Measurements from ENCODE around the gene WNT10A. TPM values are rescaled to one million over a fixed set of nuclear protein-coding genes. Genes with fewer than 3 reads are reported as not detected.

The WNT10A gene
- total RNA-seq, 1 experiment from 2014 or later, result 1.5 TPM

DNA sequence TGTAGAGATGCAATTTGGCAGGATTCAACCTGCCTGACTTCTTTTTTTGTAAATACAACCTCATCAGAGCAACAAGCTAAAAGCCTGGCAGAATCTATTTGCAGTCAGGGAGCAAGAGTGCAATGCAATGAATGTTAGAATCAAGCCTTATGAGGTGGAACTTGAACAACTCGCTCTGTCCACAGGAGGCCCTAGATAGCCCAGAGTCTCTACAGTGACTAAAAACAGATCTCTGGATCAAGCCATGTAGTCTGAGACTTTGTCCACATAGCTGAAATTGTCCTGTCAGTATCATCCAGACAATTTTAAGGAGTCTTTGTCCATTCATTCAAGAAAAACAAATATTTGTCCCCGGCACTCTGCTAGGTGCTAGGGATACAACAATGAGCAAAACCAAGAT, 46.8 kb downstream of the WNT10A start:
- no peak for ATAC-seq
- H3K4me1 ChIP-seq (ENCODE audit: control insufficient read depth in 1 of 2, insufficient read depth in 2 of 2, low read length in 2 of 2), result no peaks in the 10 kb centered on the region
- H3K79me2 ChIP-seq (ENCODE audit: insufficient read depth, low read length), result no peaks in the 10 kb centered on the region
- DNase-seq (ENCODE audit: low read depth, low spot score), result no peak
- no peak for TF ChIP-seq ZNF274 (IDR thresholded peaks at IDR 0.05; ENCODE audit: low read depth, low read length)
- no peak for TF ChIP-seq EZH2 (IDR thresholded peaks at IDR 0.05)
- CTCF ChIA-PET, result no interaction called here
- no peaks in the 10 kb centered on the region for H3K36me3 ChIP-seq (ENCODE audit: control insufficient read depth in 1 of 2, insufficient read depth in 2 of 2, low read length in 2 of 2)
- intact Hi-C loops (cut with micrococcal nuclease), result no loop called here
- POLR2A ChIA-PET, result no interaction called here
- no TSS peak for BruUV-seq (replicated peaks)
- H3K27ac ChIP-seq (ENCODE audit: low read depth, low read length), result no peak overlapping the region
- no peak overlapping the region for H3K4me2 ChIP-seq (ENCODE audit: low read length)
- RAD21 ChIA-PET (ENCODE audit: low non-redundant PET in 1 of 2, low total read pairs in 2 of 2, uncharacterized antibody in 2 of 2, unreplicated experiment in 2 of 2), result no interaction called here
- H3K9me3 ChIP-seq (ENCODE audit: control insufficient read depth in 1 of 2, insufficient read depth in 1 of 2, low read depth in 1 of 2, low read length in 2 of 2), result no peaks in the 10 kb centered on the region
- H3K9ac ChIP-seq (ENCODE audit: low read length), result no peak overlapping the region
- no peaks in the 10 kb centered on the region for H3K27me3 ChIP-seq (ENCODE audit: insufficient read depth, low read length)
- no peak overlapping the region for H3K4me3 ChIP-seq (replicated peaks in 1 of 2; ENCODE audit: low read depth in 1 of 2, low read length in 2 of 2)
- no peaks in the 10 kb centered on the region for H3K9me2 ChIP-seq (ENCODE audit: insufficient read depth)
- no peaks in the 10 kb centered on the region for H4K20me1 ChIP-seq (ENCODE audit: insufficient read depth)
- no peak overlapping the region for H2AFZ ChIP-seq (ENCODE audit: low read depth, low read length, poor library complexity, severe bottlenecking)

DNA sequence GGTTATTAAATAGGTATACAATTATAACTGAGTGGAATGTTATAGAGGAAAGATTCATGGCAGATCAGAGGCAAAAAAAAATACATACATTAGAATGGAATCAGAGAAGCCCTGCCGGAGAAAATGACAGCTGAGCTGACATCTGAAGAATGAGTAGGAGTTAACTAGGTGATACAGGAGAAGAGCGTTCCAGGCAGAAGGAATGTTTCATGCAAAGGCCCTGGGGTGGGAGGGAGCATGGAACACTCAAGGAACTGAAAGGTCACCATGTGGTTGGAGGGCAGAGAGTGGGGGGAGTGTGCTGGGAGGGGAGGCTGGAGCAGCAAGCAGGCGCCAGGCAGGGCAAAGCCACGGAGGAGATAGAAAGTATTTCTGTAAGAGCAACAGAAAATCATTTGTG, 47.2 kb downstream of the WNT10A start:
- Histone ChIP-seq H2AFZ (ENCODE audit: low read depth, low read length, poor library complexity, severe bottlenecking) (no peak overlapping the region), H3K36me3 (ENCODE audit: control insufficient read depth in 1 of 2, insufficient read depth in 2 of 2, low read length in 2 of 2) (no peaks in the 10 kb centered on the region), H3K4me2 (ENCODE audit: low read length) (no peak overlapping the region), H3K4me3 (replicated peaks in 1 of 2; ENCODE audit: low read depth in 1 of 2, low read length in 2 of 2) (no peak overlapping the region), H3K9ac (ENCODE audit: low read length) (no peak overlapping the region), H4K20me1 (ENCODE audit: insufficient read depth) (no peaks in the 10 kb centered on the region), H3K27me3 (ENCODE audit: insufficient read depth, low read length) (no peaks in the 10 kb centered on the region), H3K4me1 (ENCODE audit: control insufficient read depth in 1 of 2, insufficient read depth in 2 of 2, low read length in 2 of 2) (no peaks in the 10 kb centered on the region), H3K79me2 (ENCODE audit: insufficient read depth, low read length) (no peaks in the 10 kb centered on the region), H3K27ac (ENCODE audit: low read depth, low read length) (no peak overlapping the region), H3K9me3 (ENCODE audit: control insufficient read depth in 1 of 2, insufficient read depth in 1 of 2, low read depth in 1 of 2, low read length in 2 of 2) (no peaks in the 10 kb centered on the region), H3K9me2 (ENCODE audit: insufficient read depth) (no peaks in the 10 kb centered on the region)
- DNase-seq (ENCODE audit: low read depth, low spot score) (no peak), ATAC-seq (no peak)
- RAD21 ChIA-PET (ENCODE audit: low non-redundant PET in 1 of 2, low total read pairs in 2 of 2, uncharacterized antibody in 2 of 2, unreplicated experiment in 2 of 2), result no interaction called here
- CTCF ChIA-PET, result no interaction called here
- BruUV-seq (replicated peaks), result no TSS peak
- POLR2A ChIA-PET, result no interaction called here
- TF ChIP-seq, protein P1, sequence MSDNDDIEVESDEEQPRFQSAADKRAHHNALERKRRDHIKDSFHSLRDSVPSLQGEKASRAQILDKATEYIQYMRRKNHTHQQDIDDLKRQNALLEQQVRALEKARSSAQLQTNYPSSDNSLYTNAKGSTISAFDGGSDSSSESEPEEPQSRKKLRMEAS (IDR thresholded peaks at IDR 0.05), result no peak
- TF ChIP-seq, protein P2, sequence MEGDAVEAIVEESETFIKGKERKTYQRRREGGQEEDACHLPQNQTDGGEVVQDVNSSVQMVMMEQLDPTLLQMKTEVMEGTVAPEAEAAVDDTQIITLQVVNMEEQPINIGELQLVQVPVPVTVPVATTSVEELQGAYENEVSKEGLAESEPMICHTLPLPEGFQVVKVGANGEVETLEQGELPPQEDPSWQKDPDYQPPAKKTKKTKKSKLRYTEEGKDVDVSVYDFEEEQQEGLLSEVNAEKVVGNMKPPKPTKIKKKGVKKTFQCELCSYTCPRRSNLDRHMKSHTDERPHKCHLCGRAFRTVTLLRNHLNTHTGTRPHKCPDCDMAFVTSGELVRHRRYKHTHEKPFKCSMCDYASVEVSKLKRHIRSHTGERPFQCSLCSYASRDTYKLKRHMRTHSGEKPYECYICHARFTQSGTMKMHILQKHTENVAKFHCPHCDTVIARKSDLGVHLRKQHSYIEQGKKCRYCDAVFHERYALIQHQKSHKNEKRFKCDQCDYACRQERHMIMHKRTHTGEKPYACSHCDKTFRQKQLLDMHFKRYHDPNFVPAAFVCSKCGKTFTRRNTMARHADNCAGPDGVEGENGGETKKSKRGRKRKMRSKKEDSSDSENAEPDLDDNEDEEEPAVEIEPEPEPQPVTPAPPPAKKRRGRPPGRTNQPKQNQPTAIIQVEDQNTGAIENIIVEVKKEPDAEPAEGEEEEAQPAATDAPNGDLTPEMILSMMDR (IDR thresholded peaks at IDR 0.05 in 2 of 3, conservative IDR thresholded peaks at IDR 0.05 in 1 of 3; ENCODE audit: borderline replicate concordance in 1 of 3, insufficient read depth in 1 of 3, low read depth in 2 of 3, low read length in 2 of 3), result no peak
- no peak for TF ChIP-seq EZH2 (IDR thresholded peaks at IDR 0.05)
- no peak for TF ChIP-seq POLR2AphosphoS5 (IDR thresholded peaks at IDR 0.05; ENCODE audit: low read depth, low read length)
- no peak for TF ChIP-seq ZNF274 (IDR thresholded peaks at IDR 0.05; ENCODE audit: low read depth, low read length)
- TF ChIP-seq RAD21 (IDR thresholded peaks at IDR 0.05; ENCODE audit: low read depth), result no peak
- TF ChIP-seq, protein P3, sequence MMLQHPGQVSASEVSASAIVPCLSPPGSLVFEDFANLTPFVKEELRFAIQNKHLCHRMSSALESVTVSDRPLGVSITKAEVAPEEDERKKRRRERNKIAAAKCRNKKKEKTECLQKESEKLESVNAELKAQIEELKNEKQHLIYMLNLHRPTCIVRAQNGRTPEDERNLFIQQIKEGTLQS (IDR thresholded peaks at IDR 0.05), result no peak
- TF ChIP-seq SIN3A (IDR thresholded peaks at IDR 0.05; ENCODE audit: low read depth), result no peak
- no peak for TF ChIP-seq TCF7L2 (IDR thresholded peaks at IDR 0.05; ENCODE audit: borderline replicate concordance, extremely low read depth, insufficient read depth, insufficient read length)
- TF ChIP-seq ELF1 (IDR thresholded peaks at IDR 0.05; ENCODE audit: borderline replicate concordance, low read depth), result no peak
- TF ChIP-seq POLR2A (IDR thresholded peaks at IDR 0.05; ENCODE audit: borderline replicate concordance, extremely low read depth, insufficient read depth, insufficient read length), result no peak
- no peak for TF ChIP-seq JUND (IDR thresholded peaks at IDR 0.05)
- TF ChIP-seq REST (IDR thresholded peaks at IDR 0.05; ENCODE audit: low read depth), result no peak
- no peak for TF ChIP-seq CEBPB (IDR thresholded peaks at IDR 0.05; ENCODE audit: low read depth)
- TF ChIP-seq EGR1 (IDR thresholded peaks at IDR 0.05; ENCODE audit: low read depth), result no peak
- TF ChIP-seq ZFX (IDR thresholded peaks at IDR 0.05), result no peak
- no peak for TF ChIP-seq SRF (IDR thresholded peaks at IDR 0.05; ENCODE audit: low read depth)
- TF ChIP-seq YY1 (IDR thresholded peaks at IDR 0.05; ENCODE audit: extremely low read depth, insufficient replicate concordance, low read depth, low read length), result no peak
- intact Hi-C loops (cut with micrococcal nuclease), result no loop called here
